ENCODE data around the gene TTLL5.
A peak's percentile ranks its signal among the peaks of the same experiment; 100 is the strongest.

Gene TTLL5

GRCh38 chr14:75804570-75805275 is 143.7 kb downstream of the TTLL5 start:
- DNase-seq, result no peak

- DNase-seq, result no peak
Measured at GRCh38 chr14:75805646-75806045, 144.6 kb downstream of the TTLL5 start.

- no peak for DNase-seq
Measured at GRCh38 chr14:75806352-75806832, 145.3 kb downstream of the TTLL5 start.

GRCh38 chr14:75807667-75808360 is 146.8 kb downstream of the TTLL5 start:
- no peak for DNase-seq

- no peak for DNase-seq
Measured at GRCh38 chr14:75811136-75811829, 150.2 kb downstream of the TTLL5 start.

GRCh38 chr14:75811872-75812499 is 150.9 kb downstream of the TTLL5 start:
- no peak for DNase-seq

- no peak for DNase-seq
Measured at GRCh38 chr14:75812622-75813021, 151.6 kb downstream of the TTLL5 start.

- no peak for DNase-seq
Measured at GRCh38 chr14:75820761-75821160, 159.7 kb downstream of the TTLL5 start.

GRCh38 chr14:75821831-75822521 is 160.9 kb downstream of the TTLL5 start:
- DNase-seq, result no peak

GRCh38 chr14:75822522-75823141 is 161.6 kb downstream of the TTLL5 start:
- DNase-seq, result no peak

GRCh38 chr14:75823334-75823733 is 162.3 kb downstream of the TTLL5 start:
- DNase-seq, result no peak

- no peak for DNase-seq
Measured at GRCh38 chr14:75824318-75824717, 163.3 kb downstream of the TTLL5 start.

- no peak for DNase-seq
Measured at GRCh38 chr14:75825147-75825592, 164.1 kb downstream of the TTLL5 start.

GRCh38 chr14:75826599-75826998 is 165.6 kb downstream of the TTLL5 start:
- no peak for DNase-seq

GRCh38 chr14:75827331-75827730 is 166.3 kb downstream of the TTLL5 start:
- no peak for DNase-seq

GRCh38 chr14:75829316-75829715 is 168.3 kb downstream of the TTLL5 start:
- DNase-seq, result no peak

- DNase-seq, result peak; percentile 19
Measured at GRCh38 chr14:75831455-75831854, 170.4 kb downstream of the TTLL5 start.

- DNase-seq, result no peak
Measured at GRCh38 chr14:75831952-75832351, 170.9 kb downstream of the TTLL5 start.

GRCh38 chr14:75832621-75833297 is 171.7 kb downstream of the TTLL5 start:
- no peak for DNase-seq

- no peak for DNase-seq
Measured at GRCh38 chr14:75833326-75834020, 172.4 kb downstream of the TTLL5 start.

All from activated effector memory CD4-positive, alpha-beta T cell treated with Interleukin-2 at 50 U/mL for 16 hours (primary cell).